ENCODE data around the gene JAZF1.

- TF ChIP-seq, protein P1, sequence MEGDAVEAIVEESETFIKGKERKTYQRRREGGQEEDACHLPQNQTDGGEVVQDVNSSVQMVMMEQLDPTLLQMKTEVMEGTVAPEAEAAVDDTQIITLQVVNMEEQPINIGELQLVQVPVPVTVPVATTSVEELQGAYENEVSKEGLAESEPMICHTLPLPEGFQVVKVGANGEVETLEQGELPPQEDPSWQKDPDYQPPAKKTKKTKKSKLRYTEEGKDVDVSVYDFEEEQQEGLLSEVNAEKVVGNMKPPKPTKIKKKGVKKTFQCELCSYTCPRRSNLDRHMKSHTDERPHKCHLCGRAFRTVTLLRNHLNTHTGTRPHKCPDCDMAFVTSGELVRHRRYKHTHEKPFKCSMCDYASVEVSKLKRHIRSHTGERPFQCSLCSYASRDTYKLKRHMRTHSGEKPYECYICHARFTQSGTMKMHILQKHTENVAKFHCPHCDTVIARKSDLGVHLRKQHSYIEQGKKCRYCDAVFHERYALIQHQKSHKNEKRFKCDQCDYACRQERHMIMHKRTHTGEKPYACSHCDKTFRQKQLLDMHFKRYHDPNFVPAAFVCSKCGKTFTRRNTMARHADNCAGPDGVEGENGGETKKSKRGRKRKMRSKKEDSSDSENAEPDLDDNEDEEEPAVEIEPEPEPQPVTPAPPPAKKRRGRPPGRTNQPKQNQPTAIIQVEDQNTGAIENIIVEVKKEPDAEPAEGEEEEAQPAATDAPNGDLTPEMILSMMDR (IDR thresholded peaks at IDR 0.05): no peak
- no peak for TF ChIP-seq POLR2AphosphoS5 (IDR thresholded peaks at IDR 0.05)
- no peak for TF ChIP-seq POLR2A (IDR thresholded peaks at IDR 0.05)
Observed at GRCh38 chr7:28200598-28200997, 20.0 kb upstream of the JAZF1 start.

Data from gastroesophageal sphincter (tissue), 3 donors.